Esophagus mucosa (tissue), 1 donor: ENCODE results near the gene AAK1. TPM values are rescaled to one million over a fixed set of nuclear protein-coding genes. Genes with fewer than 3 reads are reported as not detected.
"Not testable (repeated sequence)": the region's sequence is repeated elsewhere in the genome, so short reads cannot be mapped to it uniquely, and the experiment has no call there.

Experiments
- ATAC-seq: fragments of 200-7000 bp; cut with Tn5 transposase; one replicate; pipeline ENCODE4 v1.9.1; 2020
- total RNA-seq: library from RNA; stranded (reverse); gene quantifications from one replicate; pipeline ENCODE4 v1.2.4, GENCODE V29; 2023
- donor health status: DM: yes; HTN: yes; CAD: no.

AAK1 gene
- total RNA-seq, 1 donor from 2014 or later = 26.6 TPM

DNA sequence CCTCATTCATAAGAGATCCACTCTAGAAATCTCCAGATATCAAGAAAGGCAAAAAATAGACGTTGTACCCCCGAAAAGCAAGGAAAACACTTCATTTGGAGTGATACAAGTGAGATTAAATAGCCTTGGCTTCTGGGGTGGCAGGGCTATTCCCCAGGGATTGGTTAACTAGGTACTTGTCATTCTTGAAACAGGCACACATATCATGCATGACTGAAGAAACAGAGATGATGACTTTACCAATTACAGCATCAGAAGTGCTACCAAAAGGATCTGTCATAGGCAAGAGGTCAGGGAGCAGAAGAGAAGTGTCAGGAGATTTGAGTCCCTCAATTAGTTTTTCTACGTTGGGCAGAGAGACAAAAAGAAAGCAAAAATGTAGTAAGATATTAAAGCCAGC is 161.1 kb downstream of the AAK1 start:
- no peak for ATAC-seq

DNA sequence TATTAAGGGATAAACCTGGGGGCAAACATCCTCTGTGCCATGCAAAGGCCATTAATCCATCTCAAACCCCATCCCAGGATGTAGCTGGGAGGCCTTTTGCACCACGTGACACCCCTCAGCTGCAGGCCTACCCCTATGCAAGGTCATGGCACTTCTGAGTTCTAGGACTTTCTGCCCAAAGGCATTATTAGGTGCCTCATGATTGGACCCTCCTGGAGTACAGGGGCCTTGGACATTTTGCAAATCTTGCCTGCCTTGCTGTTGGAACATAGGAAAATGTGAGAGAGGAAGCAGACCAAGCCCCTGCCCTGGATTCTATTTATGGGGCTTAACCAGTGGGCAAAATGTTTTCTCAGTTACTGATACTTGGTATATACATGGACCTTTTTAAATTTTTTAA is 162.1 kb downstream of the AAK1 start:
- no peak for ATAC-seq

GRCh38 chr2:69477627-69478026 is 165.9 kb downstream of the AAK1 start:
- ATAC-seq = no peak

- ATAC-seq = no peak
Observed at GRCh38 chr2:69474688-69475087, 168.9 kb downstream of the AAK1 start.

DNA sequence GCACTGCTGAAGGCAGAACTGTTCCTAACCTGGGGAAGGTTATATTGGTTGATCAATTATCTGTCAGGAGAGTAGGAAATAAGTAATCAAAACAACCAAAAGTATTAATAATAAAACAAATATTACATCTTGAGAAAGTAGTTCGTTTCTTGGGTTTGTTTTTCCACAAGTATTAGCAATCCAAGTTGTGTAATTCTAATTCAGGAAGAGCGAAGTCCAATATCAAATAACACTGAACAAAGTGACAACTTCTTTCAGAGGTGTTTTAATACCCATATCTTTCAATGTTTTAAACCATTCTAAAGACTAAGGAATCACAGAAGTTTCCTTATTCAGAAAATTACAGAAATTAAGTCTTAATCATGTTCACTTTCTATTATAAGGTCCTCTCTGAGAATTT is 171.7 kb downstream of the AAK1 start:
- ATAC-seq = no peak

DNA sequence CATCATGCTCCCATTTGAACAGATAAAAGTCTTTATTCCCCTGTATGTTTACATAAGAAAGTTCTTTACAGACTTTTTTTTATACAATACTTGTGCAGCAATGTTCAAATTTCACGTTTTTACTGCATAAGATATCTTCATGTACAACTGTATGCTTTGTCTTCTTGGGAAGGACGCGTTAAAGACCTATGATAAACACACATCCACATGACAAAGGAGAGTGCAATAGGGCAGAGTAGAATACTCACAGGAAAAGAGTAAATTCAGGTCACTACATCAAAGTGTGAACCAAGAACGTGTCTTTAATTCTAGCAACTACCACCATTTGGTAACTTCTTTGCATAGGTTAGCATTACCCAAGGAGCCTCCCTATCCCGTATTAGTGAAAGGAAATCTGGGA is 172.6 kb downstream of the AAK1 start:
- ATAC-seq = no peak

DNA sequence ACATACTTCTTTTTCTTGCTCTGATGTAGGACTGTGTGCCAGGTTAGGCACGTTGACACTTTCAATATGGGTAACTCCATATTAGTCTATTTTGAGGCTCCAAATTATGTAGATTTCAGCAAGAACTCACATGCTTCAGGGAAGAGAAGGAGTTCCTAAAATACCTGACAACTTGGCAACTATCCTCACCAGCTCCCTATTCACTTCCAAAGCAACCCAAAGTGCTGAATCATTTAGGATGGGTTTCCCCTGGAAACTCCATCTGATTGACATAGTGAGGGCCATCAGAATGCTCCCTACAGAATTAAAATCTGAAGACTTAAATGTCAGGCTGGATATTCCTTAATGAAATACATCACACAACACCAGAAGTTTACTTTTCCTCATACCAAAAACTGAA is 173.8 kb downstream of the AAK1 start:
- no peak for ATAC-seq

DNA sequence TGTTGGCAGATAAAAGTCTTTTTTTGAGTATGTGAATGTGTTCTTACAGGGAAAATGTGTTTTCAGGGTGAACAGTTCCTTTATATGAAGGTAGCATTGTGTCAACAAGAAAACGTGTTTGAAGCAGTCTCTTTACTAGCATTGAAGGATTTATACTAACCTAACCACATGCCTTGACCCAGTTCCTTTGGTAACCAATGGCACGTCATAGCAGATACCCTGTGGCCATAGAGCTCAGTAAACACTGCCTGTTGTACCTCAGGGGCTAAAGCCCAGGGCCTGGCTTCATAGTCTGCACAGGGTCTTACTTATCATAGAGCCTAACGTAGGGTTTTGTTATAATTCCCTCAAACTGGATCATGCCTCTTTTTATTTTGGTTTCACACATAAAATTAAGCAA is 174.2 kb downstream of the AAK1 start:
- no peak for ATAC-seq

GRCh38 chr2:69466728-69467127 is 176.8 kb downstream of the AAK1 start:
- no peak for ATAC-seq

GRCh38 chr2:69465513-69466456 is 177.8 kb downstream of the AAK1 start:
- no peak for ATAC-seq

GRCh38 chr2:69464575-69464974 is 179.0 kb downstream of the AAK1 start:
- peak; percentile 100 for ATAC-seq

GRCh38 chr2:69462780-69463179 is 180.8 kb downstream of the AAK1 start:
- ATAC-seq = no peak

GRCh38 chr2:69461404-69461803 is 182.1 kb downstream of the AAK1 start:
- ATAC-seq = no peak

- ATAC-seq = no peak
Observed at GRCh38 chr2:69459936-69460335, 183.6 kb downstream of the AAK1 start.

GRCh38 chr2:69456950-69457445 is 186.5 kb downstream of the AAK1 start:
- ATAC-seq = no peak

- no peak for ATAC-seq
Observed at GRCh38 chr2:69456154-69456553, 187.4 kb downstream of the AAK1 start.

- no peak for ATAC-seq
Observed at GRCh38 chr2:69454976-69455375, 188.6 kb downstream of the AAK1 start.

- ATAC-seq = no peak
Observed at GRCh38 chr2:69453475-69454129, 189.9 kb downstream of the AAK1 start.

DNA sequence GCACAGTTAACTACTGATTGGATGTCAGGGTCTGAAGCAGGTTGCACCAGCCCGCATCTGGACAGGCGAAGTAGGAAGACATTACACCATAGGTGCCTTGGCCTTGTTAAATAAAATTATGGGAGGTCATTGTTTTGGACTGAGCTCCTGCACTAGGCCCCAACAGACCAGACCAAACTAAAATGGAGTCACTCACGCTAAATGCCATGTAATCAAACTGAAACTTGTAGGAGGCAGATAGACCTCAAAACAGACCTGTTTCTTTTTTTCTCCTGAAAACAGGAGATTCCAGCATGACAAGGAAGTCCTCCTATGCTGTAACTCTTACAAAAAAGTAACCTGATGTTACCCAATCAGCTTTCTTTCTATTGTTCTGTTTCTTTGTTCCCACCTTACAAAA is 190.9 kb downstream of the AAK1 start:
- ATAC-seq = no peak

- ATAC-seq = no peak
Observed at GRCh38 chr2:69450735-69451416, 192.7 kb downstream of the AAK1 start.

- ATAC-seq = no peak
Observed at GRCh38 chr2:69449906-69450305, 193.6 kb downstream of the AAK1 start.

DNA sequence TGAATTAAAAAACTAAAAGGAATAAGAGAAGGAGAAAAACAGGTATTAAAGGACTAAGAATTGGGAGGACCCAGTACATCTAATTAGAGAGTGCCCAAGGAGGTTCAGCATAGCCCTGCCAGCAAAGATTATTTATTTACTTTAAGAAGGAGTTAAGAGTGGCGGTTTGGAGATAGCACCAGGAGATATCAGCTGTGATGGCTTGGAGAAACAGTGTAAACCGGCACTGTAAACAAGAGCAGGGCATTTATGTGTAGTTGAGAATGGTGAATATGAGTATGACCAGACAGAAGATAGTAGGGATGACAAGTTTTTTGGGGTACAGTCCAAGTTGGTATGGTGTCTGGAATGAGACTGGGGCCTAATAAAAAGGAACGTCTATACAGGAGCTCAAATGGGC is 199.9 kb downstream of the AAK1 start:
- ATAC-seq = not testable (repeated sequence)

DNA sequence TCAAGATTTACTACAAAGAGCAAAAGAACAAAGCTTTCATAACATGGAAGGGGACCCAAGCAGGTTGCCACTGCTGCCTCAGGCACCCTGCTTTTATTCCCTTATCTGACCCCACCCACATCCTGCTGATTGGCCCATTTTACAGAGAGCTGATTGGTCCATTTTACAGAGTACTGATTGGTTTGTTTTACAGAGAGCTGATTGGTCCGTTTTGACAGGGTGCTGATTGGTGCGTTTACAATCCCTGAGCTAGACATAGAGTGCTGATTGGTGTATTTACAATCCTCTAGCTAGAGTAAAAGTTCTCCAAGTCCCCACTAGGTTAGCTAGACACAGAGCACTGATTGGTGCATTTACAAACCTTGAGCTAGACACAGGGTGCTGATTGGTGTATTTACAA is 204.0 kb downstream of the AAK1 start:
- not testable (repeated sequence) for ATAC-seq
